Stimulated activated CD4-positive, alpha-beta T cell treated with anti-CD3 and anti-CD28 coated beads, Interleukin-2, amount 100 ng/mL, for 48 hours (primary cell): ENCODE measurements around the gene SBNO1.
"Not testable (repeated sequence)": the region's sequence is repeated elsewhere in the genome, so short reads cannot be mapped to it uniquely, and the experiment has no call there.

Experiments used
- DNase-seq, 2 donors: peaks; one replicate each; pipeline ENCODE4 v3.0.0-alpha.2; 2020

The SBNO1 gene

GRCh38 chr12:123364532-123365024, at the start of gene SBNO1:
SBNO1 (minus strand) TSS chr12:123364847; CDS start chr12:123350441, 14,406 bp downstream.
- DNase-seq, result peak; percentile 81 to 84

- no peak for DNase-seq
Observed at GRCh38 chr12:123410041-123410412, 45.4 kb upstream of the SBNO1 start.

GRCh38 chr12:123409284-123410040, 44.8 kb upstream of the SBNO1 start:
- not testable (repeated sequence) for DNase-seq

- DNase-seq, result not testable (repeated sequence)
Observed at GRCh38 chr12:123408619-123409018, 44.0 kb upstream of the SBNO1 start.

GRCh38 chr12:123407934-123408333, 43.3 kb upstream of the SBNO1 start:
- not testable (repeated sequence) for DNase-seq

- DNase-seq, result not testable (repeated sequence)
Observed at GRCh38 chr12:123407269-123407668, 42.6 kb upstream of the SBNO1 start.

GRCh38 chr12:123404581-123404980, 39.9 kb upstream of the SBNO1 start:
- no peak for DNase-seq

- no peak for DNase-seq
Observed at GRCh38 chr12:123401753-123402683, 37.4 kb upstream of the SBNO1 start.

- no peak for DNase-seq
Observed at GRCh38 chr12:123399255-123399617, 34.6 kb upstream of the SBNO1 start.

- no peak for DNase-seq
Observed at GRCh38 chr12:123398550-123399254, 34.1 kb upstream of the SBNO1 start.

- DNase-seq, result no peak
Observed at GRCh38 chr12:123398177-123398549, 33.5 kb upstream of the SBNO1 start.

- no peak for DNase-seq
Observed at GRCh38 chr12:123397400-123397799, 32.8 kb upstream of the SBNO1 start.

GRCh38 chr12:123396954-123397353, 32.3 kb upstream of the SBNO1 start:
- DNase-seq, result no peak

- DNase-seq, result no peak
Observed at GRCh38 chr12:123396543-123396942, 31.9 kb upstream of the SBNO1 start.

- no peak for DNase-seq
Observed at GRCh38 chr12:123395236-123395635, 30.6 kb upstream of the SBNO1 start.

- DNase-seq, result no peak
Observed at GRCh38 chr12:123393747-123394146, 29.1 kb upstream of the SBNO1 start.

- DNase-seq, result no peak
Observed at GRCh38 chr12:123391546-123392343, 27.1 kb upstream of the SBNO1 start.

GRCh38 chr12:123390498-123391426, 26.1 kb upstream of the SBNO1 start:
- no peak for DNase-seq

- no peak for DNase-seq
Observed at GRCh38 chr12:123389560-123390351, 25.1 kb upstream of the SBNO1 start.

GRCh38 chr12:123388951-123389559, 24.4 kb upstream of the SBNO1 start:
- no peak for DNase-seq
